Loucy (cell line): ENCODE results near the gene TUT4.

Source experiments
- H2AFZ ChIP-seq: fragments of 200-600 bp; sonication (generic); 2 replicates; pipeline ENCODE4 v1.6.0; 2016; ENCODE audit warnings: antibody characterized with exemption, mild to moderate bottlenecking, low read length, moderate library complexity
- H3F3A ChIP-seq: fragments of 200-600 bp; 2 replicates; pipeline ENCODE4 v1.6.0; 2016; ENCODE audit warnings: antibody characterized with exemption, low read depth, mild to moderate bottlenecking
- H3K27me3 ChIP-seq: fragments of 200-600 bp; sonication (generic); 2 replicates; pipeline ENCODE4 v1.6.1; 2014; ENCODE audit warnings: low read length, mild to moderate bottlenecking; ENCODE audit not compliant: insufficient read depth, poor library complexity, severe bottlenecking
- H3K36me3 ChIP-seq: fragments of 200-600 bp; sonication (generic); 2 replicates; pipeline ENCODE4 v1.6.1; 2016; ENCODE audit warnings: low read length; ENCODE audit not compliant: insufficient read depth
- H3K4me1 ChIP-seq: fragments of 200-600 bp; sonication (generic); 2 replicates; pipeline ENCODE4 v1.5.1; 2014; ENCODE audit warnings: low read length, mild to moderate bottlenecking; ENCODE audit not compliant: insufficient read depth, poor library complexity, severe bottlenecking
- H3K4me2 ChIP-seq: fragments of 200-600 bp; sonication (generic); 2 replicates; pipeline ENCODE4 v1.6.0; 2014; ENCODE audit warnings: antibody characterized with exemption, low read length, low read depth, mild to moderate bottlenecking; ENCODE audit not compliant: poor library complexity, severe bottlenecking
- H3K4me3 ChIP-seq: fragments of 200-600 bp; sonication (generic); 2 replicates; pipeline ENCODE4 v1.5.1; 2014; ENCODE audit warnings: low read length, mild to moderate bottlenecking, mixed read lengths; ENCODE audit not compliant: poor library complexity, severe bottlenecking
- H3K79me2 ChIP-seq: fragments of 200-600 bp; sonication (generic); 2 replicates; pipeline ENCODE4 v1.6.1; 2014; ENCODE audit warnings: low read length; ENCODE audit not compliant: insufficient read depth
- H3K9ac ChIP-seq: fragments of 200-600 bp; sonication (generic); 2 replicates; pipeline ENCODE4 v1.6.0; 2014; ENCODE audit warnings: mild to moderate bottlenecking, low read depth, low read length, moderate library complexity; ENCODE audit not compliant: poor library complexity, severe bottlenecking
- H3K9me2 ChIP-seq: fragments of 200-600 bp; sonication (generic); replicated peaks from 2 replicates; pipeline ENCODE4 v1.6.1; 2016; ENCODE audit warnings: low read depth, low read length, mixed read lengths
- H3K9me3 ChIP-seq: fragments of 200-600 bp; sonication (generic); 2 replicates; pipeline ENCODE4 v1.6.1; 2014; ENCODE audit warnings: mild to moderate bottlenecking, antibody characterized with exemption, low read length, low read depth; ENCODE audit not compliant: insufficient read depth
- H4K20me1 ChIP-seq: fragments of 200-600 bp; sonication (generic); 2 replicates; pipeline ENCODE4 v1.6.0; 2014; ENCODE audit warnings: antibody characterized with exemption, low read length, mild to moderate bottlenecking; ENCODE audit not compliant: insufficient read depth, poor library complexity, severe bottlenecking
- CTCF ChIP-seq: fragments of 200-600 bp; sonication (generic); conservative IDR thresholded peaks from 2 replicates; pipeline ENCODE4 v1.5.1; 2014; ENCODE audit warnings: mild to moderate bottlenecking, antibody characterized with exemption, low read length
- EZH2phosphoT487 ChIP-seq: fragments of 200-600 bp; IDR thresholded peaks from 2 replicates; pipeline ENCODE4 v1.6.1; 2018; ENCODE audit warnings: antibody characterized with exemption, mild to moderate bottlenecking, moderate library complexity, borderline replicate concordance

TUT4 gene

DNA sequence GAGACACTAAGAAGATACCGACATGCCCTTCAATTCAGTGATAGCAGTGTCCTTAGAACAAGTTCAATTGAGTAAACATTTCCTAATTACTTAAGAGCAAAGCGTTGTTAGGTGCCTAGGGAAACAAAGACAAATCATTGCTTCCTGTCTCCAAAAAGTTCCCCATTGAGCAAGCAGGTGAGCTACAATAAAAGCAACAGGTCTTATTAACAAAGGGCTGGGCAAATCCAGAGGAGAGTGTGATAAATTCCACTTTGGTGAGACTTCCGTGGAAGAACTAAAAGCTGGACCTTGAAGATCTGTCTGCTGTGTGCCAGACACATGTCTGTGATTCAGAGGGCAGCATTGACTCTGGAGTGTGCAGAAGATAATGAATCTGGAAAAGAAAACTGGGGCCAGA, 1.9 kb upstream of the TUT4 start:
- no peak for TF ChIP-seq CTCF
- no peak for TF ChIP-seq EZH2phosphoT487
- peak overlapping the region; percentile 94 for H3K4me2 ChIP-seq
- H3K27me3 ChIP-seq: no peaks in the 10 kb centered on the region
- peak overlapping the region; percentile 84 for H3K4me3 ChIP-seq
- H4K20me1 ChIP-seq: peaks cover 28% of the 10 kb centered on the region
- peaks cover 50% of the 10 kb centered on the region for H3K79me2 ChIP-seq
- peak overlapping the region; percentile 95 for H3K9ac ChIP-seq
- H3K9me3 ChIP-seq: no peaks in the 10 kb centered on the region
- H2AFZ ChIP-seq: no peak overlapping the region
- H3K36me3 ChIP-seq: no peaks in the 10 kb centered on the region
- H3K4me1 ChIP-seq: peaks cover 36% of the 10 kb centered on the region
- H3F3A ChIP-seq: no peaks in the 10 kb centered on the region
- no peaks in the 10 kb centered on the region for H3K9me2 ChIP-seq

GRCh38 chr1:52554267-52554640, 1.4 kb upstream of the TUT4 start:
- Histone ChIP-seq H3K4me2 (peak overlapping the region; percentile 94), H3K9me3 (no peaks in the 10 kb centered on the region), H3K4me1 (peaks cover 41% of the 10 kb centered on the region), H3K4me3 (peak overlapping the region; percentile 84), H4K20me1 (peaks cover 33% of the 10 kb centered on the region), H3K36me3 (no peaks in the 10 kb centered on the region), H2AFZ (peak overlapping the region; percentile 86), H3K27me3 (no peaks in the 10 kb centered on the region), H3K9ac (peak overlapping the region; percentile 95), H3K9me2 (no peaks in the 10 kb centered on the region), H3F3A (0 out of 2 replicates have a peak, but pooled peaks cover 3% of the 10 kb centered on the region), H3K79me2 (peaks cover 55% of the 10 kb centered on the region)
- no peak for TF ChIP-seq EZH2phosphoT487
- TF ChIP-seq CTCF: no peak

DNA sequence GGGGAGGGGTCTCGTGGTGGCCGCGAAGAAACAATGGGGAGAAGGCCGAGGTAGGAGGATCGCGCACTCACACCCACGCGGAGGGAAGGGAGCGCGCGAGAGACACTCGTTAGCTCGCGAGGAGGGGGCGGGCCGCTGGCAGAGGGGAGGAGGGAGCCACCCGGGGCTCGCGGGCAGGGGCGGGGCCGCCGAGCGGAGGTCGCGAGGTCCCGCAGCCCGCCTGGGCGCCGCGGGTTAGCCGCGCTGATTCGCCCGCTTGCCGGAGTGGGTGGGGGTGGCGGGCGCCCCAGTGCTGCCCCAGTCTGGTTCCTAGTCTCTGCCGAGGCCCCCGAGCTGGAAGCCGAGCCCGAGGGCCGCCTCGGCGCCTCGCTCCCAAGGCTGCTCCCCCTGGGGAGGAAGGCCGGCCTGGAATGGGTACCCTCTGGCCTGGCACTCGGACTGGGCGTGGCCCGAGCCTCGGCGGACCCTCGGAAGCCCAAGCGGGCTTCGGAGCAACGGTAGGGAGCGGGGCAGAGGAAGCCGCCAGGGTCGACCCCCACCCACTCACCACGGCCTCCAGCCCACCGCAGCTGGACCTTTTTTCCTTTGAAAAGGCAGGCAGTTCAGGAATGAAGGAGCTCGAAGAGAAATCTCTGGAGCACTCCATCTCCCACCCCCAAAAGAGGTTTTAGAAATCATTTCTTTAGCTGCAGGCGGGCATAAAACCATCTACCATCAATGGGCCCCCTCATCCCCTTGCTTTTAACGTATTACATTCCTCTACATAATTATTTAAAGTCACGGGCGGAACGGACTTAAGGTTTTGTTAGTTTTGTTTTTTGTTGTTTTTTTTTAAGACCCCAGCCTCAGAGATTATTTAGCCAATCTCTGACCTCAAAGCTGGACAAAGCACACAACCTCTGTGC, 722 bp upstream of the TUT4 start:
- 0 out of 2 replicates have a peak, but pooled peaks cover 4% of the 10 kb centered on the region for H3F3A ChIP-seq
- H3K4me2 ChIP-seq: peak overlapping the region; percentile 94
- no peaks in the 10 kb centered on the region for H3K9me2 ChIP-seq
- peaks cover 47% of the 10 kb centered on the region for H3K4me1 ChIP-seq
- TF ChIP-seq EZH2phosphoT487 (no peak), CTCF (no peak)
- H3K36me3 ChIP-seq: no peaks in the 10 kb centered on the region
- H3K9ac ChIP-seq: peak overlapping the region; percentile 95
- no peaks in the 10 kb centered on the region for H3K9me3 ChIP-seq
- peaks cover 39% of the 10 kb centered on the region for H4K20me1 ChIP-seq
- peak overlapping the region; percentile 86 for H2AFZ ChIP-seq
- H3K4me3 ChIP-seq: peak overlapping the region; percentile 84
- no peaks in the 10 kb centered on the region for H3K27me3 ChIP-seq
- H3K79me2 ChIP-seq: peaks cover 61% of the 10 kb centered on the region
